HG03520 (cell line): ENCODE measurements around the gene CLCN1.
A peak's percentile ranks its signal among the peaks of the same experiment; 100 is the strongest.

Experiments used
- ATAC-seq: cut with Tn5 transposase; IDR thresholded peaks from one replicate; pipeline ENCODE4 v1.9.1; 2021; ENCODE audit warnings: mild to moderate bottlenecking, moderate library complexity; ENCODE audit not compliant: unreplicated experiment

Gene CLCN1

DNA sequence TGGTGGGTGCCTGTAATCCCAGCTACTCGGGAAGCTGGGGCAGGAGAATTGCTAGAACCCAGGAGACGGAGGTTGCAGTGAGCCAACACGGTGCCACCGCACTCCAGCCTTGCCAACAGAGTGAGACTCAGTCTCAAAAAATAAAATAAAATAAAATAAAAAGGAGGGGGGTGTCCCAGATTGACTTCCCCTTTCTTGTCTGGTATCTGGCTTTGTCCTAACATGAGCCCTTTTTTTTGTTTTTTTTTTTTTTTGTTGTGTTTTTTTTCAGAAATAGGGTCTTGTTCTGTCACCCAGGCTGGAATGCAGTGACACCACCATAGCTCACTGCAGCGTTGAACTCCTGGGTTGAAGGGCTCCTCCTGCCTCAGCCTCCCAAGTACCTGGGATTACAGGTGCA lies 23.0 kb upstream of the CLCN1 start:
- ATAC-seq = no peak

- ATAC-seq = no peak
These were observed 20.0 kb upstream of the CLCN1 start for GRCh38 chr7:143295870-143296269.

DNA sequence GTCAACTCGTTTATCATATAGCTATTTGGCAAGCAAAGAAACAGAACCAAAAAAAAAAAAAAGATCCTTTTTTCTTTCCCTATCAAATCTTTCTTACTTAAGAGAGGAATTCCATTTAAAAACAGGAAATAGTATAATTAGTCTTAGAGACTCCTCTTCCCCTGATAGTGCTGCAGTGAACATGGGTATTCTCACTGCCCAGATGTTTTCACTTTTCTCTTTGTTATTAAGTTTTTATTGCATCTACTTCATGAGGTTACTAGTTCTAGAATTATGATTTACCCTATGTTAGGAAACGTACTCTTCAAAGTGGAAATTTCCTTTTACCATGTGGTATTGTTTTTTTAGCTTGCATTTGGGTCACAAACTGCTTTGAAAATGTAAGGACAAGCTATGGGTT lies 19.2 kb upstream of the CLCN1 start:
- ATAC-seq = no peak

DNA sequence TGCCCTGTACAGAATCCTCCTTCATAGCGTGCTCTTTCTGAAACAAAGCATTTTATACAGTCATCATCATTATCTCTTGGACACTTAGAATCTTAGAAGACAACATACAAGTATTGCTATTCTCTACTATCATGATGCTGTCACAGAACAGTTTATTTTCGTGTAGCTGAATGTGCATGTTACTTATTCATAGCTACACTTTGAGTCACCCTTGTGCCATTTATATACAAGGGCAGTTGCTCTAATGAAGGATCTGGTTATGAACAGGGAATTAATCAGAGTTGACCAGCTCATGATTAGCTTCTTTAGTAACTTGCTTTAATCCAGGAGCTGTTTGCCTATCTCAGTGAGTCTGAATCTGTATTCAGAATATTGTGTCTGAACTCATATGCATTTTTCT lies 16.6 kb upstream of the CLCN1 start:
- no peak for ATAC-seq

GRCh38 chr7:143299840-143300239 lies 16.1 kb upstream of the CLCN1 start:
- no peak for ATAC-seq

GRCh38 chr7:143300959-143301935 lies 14.7 kb upstream of the CLCN1 start:
- ATAC-seq = no peak

DNA sequence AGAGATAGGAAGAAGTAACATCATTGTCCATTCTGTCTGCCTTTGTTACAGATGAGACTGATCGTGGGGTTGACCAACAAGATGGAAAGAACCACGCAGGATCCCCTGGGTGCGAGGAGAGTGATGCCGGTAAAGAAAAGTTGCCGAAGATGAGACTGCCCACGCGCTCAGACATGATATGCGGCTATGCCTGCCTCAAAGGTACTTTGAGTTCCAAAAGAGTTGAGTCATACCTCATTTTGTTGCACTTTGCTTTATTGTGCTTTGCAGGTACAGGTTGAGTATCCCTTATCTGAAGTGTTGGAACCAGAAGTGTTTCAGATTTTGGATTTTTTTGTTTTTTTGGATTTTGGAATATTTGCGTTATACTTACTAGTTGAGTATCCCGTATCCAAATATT lies 12.2 kb upstream of the CLCN1 start:
- no peak for ATAC-seq

GRCh38 chr7:143304938-143305337 lies 11.0 kb upstream of the CLCN1 start:
- ATAC-seq = no peak

GRCh38 chr7:143305423-143306070 lies 10.4 kb upstream of the CLCN1 start:
- no peak for ATAC-seq

- ATAC-seq = no peak
These were observed 7.3 kb upstream of the CLCN1 start for GRCh38 chr7:143308632-143309031.

DNA sequence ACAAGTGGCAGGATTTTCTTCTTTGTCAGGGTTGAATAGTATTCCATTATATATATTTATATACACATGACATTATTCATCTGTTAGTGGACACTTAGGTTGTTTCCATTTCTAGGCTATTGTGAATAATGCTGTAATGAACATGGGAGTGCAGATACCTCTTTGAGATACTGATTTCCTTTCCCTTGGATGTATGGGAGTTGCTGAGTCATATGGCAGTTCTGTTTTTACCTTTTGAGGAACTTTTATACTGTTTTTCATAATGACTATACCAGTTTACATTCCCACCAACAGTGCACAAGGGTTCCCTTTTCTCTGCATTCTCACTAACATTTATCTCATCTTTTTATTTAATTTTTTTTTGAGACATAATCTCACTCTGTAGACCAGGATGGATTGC lies 1.8 kb upstream of the CLCN1 start:
- ATAC-seq = no peak

- ATAC-seq = no peak
These were observed 581 bp downstream of the CLCN1 start for GRCh38 chr7:143316492-143316891.

GRCh38 chr7:143318661-143319060 lies 2.8 kb downstream of the CLCN1 start:
- ATAC-seq = no peak

GRCh38 chr7:143320620-143321019 lies 4.7 kb downstream of the CLCN1 start:
- no peak for ATAC-seq

- ATAC-seq = no peak
These were observed 5.3 kb downstream of the CLCN1 start for GRCh38 chr7:143321242-143321641.

DNA sequence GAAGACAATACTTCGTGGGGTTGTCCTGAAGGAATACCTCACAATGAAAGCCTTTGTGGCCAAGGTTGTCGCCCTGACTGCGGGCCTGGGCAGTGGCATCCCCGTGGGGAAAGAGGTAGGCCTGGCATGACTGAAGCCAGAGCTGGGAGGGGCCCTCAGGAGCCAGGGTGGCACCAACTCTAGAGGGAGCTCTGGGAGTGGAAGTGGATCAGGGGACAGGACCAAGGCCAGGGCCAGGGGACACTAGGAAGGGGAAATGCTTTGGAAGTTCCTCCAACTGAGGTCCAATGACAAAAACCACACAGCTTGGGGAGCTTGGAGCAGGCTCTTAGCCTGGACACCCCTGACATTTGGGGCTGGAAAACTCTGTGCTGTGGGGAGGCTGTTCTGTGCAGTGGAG lies 5.8 kb downstream of the CLCN1 start:
- ATAC-seq = no peak

- no peak for ATAC-seq
These were observed 7.1 kb downstream of the CLCN1 start for GRCh38 chr7:143322760-143323633.

DNA sequence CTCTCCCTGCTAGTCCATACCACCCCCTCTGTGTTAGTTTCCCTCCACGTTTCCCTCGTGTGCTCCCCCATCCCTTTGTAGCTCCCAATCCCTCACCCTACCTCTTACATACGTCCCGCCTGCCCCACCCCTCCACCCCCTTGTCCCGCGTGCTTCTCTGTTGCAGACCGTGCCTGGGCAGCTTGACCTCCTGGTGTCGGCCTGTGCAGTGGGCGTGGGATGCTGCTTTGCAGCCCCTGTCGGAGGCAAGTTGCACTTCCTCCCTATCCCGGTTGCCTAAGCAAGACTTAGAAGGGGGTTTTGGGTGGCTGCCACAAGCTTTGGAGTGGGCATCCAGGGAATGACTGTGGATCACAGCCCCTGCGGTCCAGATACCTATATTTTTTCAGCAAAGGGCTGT lies 7.7 kb downstream of the CLCN1 start:
- no peak for ATAC-seq

DNA sequence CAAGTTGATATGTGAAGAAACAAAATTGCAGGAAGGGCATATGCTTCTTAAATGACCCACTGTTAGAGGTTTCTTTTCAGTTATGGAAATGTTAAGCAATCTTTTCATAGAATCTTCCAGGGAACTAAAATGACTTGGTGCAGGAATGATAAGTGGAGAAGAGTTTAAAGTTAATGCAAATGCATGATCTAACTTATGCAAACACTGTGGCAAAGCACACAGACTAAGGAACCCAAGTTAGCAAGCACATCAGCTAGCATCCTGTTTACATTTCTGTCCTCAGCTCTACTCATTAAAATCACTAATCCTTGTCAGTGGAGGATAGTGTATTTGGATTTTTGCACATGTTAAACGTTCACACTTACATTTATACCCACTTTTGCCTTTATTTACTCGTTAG lies 9.3 kb downstream of the CLCN1 start:
- ATAC-seq = peak; percentile 55

GRCh38 chr7:143327903-143328302 lies 12.0 kb downstream of the CLCN1 start:
- peak; percentile 55 for ATAC-seq

GRCh38 chr7:143329471-143330170 lies 13.7 kb downstream of the CLCN1 start:
- ATAC-seq = no peak
